GM21737 (cell line): ENCODE results near the gene TDRD9.

Source experiments
- ATAC-seq: cut with Tn5 transposase; IDR thresholded peaks from one replicate; pipeline ENCODE4 v1.9.1; 2021; ENCODE audit warnings: mild to moderate bottlenecking, moderate library complexity; ENCODE audit not compliant: unreplicated experiment

Gene TDRD9

GRCh38 chr14:104087981-104088850 is 160.0 kb downstream of the TDRD9 start:
- no peak for ATAC-seq

- no peak for ATAC-seq
Measured at GRCh38 chr14:104090071-104090748, 162.0 kb downstream of the TDRD9 start.

GRCh38 chr14:104091061-104091926 is 163.0 kb downstream of the TDRD9 start:
- no peak for ATAC-seq

- no peak for ATAC-seq
Measured at GRCh38 chr14:104091927-104092771, 163.9 kb downstream of the TDRD9 start.

GRCh38 chr14:104092931-104093365 is 164.7 kb downstream of the TDRD9 start:
- no peak for ATAC-seq

- no peak for ATAC-seq
Measured at GRCh38 chr14:104093366-104094055, 165.3 kb downstream of the TDRD9 start.

GRCh38 chr14:104094056-104094708 is 165.9 kb downstream of the TDRD9 start:
- no peak for ATAC-seq

GRCh38 chr14:104094709-104095425 is 166.6 kb downstream of the TDRD9 start:
- ATAC-seq: no peak

- no peak for ATAC-seq
Measured at GRCh38 chr14:104095426-104096310, 167.4 kb downstream of the TDRD9 start.

GRCh38 chr14:104096318-104096717 is 168.1 kb downstream of the TDRD9 start:
- ATAC-seq: no peak

- ATAC-seq: no peak
Measured at GRCh38 chr14:104096751-104097700, 168.8 kb downstream of the TDRD9 start.

- ATAC-seq: no peak
Measured at GRCh38 chr14:104098272-104099095, 170.2 kb downstream of the TDRD9 start.

- no peak for ATAC-seq
Measured at GRCh38 chr14:104099096-104100041, 171.1 kb downstream of the TDRD9 start.
